CD4-positive, alpha-beta T cell treated with Interferon gamma for 1 hour (primary cell): ENCODE results near the gene SIRPD.
"Not testable (repeated sequence)": the region's sequence is repeated elsewhere in the genome, so short reads cannot be mapped to it uniquely, and the experiment has no call there.

Source experiments
- DNase-seq: peaks from one replicate; pipeline ENCODE4 v3.0.0-alpha.2; 2020

SIRPD gene

GRCh38 chr20:1557605-1558004, at the start of gene SIRPD:
TSS of gene SIRPD (minus strand) at chr20:1557705. CDS start at chr20:1557653, 52 bp downstream.
- DNase-seq: no peak

- no peak for DNase-seq
These were observed 43.2 kb upstream of the SIRPD start for GRCh38 chr20:1600736-1601135.

- DNase-seq: no peak
These were observed 37.8 kb upstream of the SIRPD start for GRCh38 chr20:1595333-1595732.

DNA sequence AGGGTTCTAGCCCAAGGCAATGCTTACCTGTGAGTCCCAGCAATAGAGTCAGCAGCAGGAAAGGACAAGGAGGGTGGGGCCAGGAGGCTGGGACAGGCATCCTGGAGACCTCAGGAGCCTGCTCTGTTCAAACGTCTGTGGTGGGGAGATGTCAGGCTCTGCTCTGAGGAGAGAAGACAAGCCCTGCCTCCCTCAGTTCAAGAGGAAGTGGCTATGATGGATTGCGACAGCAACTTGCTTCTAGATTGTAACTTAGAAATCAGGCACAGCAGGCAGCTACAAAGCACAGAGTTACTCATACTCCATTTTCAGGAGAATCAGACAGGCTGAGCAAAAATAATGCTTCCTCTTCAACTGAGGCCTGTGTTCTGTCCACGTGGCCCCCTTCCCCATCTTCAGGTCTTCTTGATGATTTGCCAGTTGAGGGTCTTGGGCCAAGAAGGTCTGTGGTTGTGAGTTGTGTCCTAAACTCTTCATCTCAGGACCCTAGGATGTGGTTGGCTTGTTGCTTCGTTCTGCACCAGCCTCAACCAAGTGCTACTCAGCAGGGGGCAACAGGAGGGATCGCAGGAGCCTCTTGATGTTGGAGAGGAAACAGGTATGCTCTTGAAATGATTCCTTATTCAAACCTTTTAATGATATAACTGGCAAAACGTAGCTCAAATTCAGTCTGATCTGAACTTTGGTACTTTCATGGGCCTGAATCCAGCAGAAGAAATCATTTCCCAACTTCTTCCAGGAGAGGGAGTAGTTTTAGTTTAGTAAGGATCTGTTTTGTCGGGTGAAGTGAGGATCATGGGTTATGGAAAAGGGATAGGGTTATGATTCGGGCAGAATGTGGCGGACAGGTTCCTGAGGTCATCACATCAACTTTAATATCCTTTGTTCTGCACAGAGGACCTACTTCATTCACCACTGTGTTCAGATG, 31.3 kb upstream of the SIRPD start:
- no peak for DNase-seq

DNA sequence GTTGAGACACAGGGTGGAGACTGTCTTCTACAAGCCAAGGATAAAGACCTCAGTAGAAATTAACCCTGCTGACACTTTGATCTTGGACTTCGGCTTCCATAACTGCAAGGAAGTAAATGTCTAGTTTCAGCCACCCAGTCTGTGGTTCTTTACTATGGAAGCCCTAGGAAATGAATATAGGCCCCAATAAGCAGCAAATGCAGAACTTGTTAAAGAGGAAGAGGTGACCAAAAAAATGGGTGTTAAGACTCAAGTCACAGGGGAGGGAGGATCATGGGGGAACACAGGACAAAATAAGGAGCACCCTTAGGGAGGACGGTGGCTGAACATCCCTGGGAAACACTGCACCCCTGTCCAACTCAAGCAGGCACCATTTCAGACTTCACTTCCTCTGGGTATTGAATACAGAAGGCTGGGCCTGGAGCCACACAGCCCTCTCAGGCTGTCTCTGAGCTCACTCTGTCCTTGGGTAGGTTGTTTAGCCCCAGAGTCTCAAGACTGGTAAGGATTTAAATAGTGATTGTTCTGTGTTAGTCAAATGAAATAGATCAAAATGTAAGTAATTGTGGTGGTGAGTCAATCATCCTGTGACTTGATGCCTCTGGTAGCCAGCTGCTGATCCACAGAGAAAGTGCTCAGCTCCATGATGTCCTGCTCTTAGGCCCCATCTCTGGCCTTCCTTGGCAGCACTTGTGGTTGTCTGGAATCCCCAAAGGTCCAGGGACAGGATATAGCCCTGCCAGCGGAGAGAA, 30.5 kb upstream of the SIRPD start:
- no peak for DNase-seq

DNA sequence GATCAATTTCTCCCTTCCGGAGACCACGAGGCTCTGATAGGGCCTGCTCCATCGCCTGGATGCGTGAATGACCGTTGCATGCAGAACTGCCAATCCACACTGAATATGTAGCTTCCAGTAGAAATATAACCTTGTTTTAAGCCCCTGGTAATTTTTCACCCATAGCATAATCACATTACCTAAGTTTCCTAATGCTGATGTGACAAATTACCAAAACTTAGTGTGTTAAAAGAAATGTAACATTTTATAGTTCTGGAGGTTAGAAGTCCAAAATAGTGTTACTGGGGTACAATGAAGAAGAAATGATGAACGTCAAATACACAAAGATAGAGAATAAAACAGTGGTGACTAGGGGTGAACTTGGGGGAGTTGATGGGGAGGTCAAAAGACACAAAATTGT, 22.0 kb upstream of the SIRPD start:
- no peak for DNase-seq

GRCh38 chr20:1577906-1578305, 20.4 kb upstream of the SIRPD start:
- no peak for DNase-seq

DNA sequence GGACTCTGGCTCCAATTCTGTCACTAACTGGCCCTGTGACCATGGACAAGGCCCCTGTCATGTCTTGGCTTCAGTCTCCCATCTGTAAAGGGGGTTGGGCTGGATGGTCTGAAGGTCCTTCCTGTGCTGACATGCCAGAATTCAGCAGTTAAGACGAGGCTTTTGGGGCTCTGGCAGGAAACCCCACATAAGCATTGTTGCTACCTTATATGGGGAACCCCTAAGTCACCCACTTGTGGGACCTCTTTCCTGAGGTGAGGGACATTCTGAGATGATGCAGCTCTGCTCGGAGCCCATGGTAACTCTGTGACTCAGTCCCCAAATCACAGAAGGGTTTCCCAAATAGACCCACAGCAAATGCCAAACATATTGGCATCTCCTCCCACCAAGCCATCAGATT, 19.8 kb upstream of the SIRPD start:
- DNase-seq: not testable (repeated sequence)

DNA sequence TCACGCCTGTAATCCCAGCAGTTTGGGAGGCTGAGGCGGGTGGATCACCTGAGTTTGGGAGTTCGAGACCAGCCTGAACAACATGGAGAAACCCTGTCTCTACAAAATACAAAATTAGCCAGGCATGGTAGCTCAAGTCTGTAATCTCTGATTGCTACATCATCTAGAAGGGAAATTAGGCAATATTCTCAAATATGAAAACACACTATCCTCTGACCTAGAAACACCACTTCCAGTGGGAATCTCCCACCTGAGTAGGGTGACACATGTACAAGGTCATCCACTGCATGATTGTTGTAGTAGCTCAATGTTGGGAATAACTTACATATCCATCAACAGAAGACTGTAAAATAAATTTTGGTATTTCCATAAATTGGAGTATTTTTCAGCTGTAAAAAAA, 19.1 kb upstream of the SIRPD start:
- no peak for DNase-seq

GRCh38 chr20:1576003-1576402, 18.5 kb upstream of the SIRPD start:
- DNase-seq: not testable (repeated sequence)

DNA sequence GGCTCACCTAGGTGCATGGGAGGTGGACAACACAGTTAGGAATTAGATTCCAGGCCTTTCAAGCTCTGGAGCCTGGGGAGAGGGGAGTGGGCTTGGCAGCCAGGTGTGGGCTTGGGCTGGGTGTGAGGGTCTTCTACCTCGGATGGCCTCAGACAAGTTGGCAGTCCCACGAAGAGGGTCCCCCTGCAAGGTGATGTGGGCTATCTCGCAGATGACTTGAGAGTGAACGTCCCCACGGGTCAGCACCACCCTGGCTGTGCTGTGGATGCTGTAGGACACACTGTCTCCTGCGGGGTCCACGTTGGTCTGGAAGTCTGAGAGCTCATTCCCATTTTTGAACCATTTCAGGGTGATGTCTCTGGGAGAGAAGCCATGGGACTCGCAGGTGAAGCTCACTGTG, 14.1 kb upstream of the SIRPD start:
- DNase-seq: not testable (repeated sequence)

- peak; percentile 54 for DNase-seq
These were observed 11.9 kb upstream of the SIRPD start for GRCh38 chr20:1569415-1569881.

GRCh38 chr20:1568163-1568490, 10.6 kb upstream of the SIRPD start:
- DNase-seq: no peak

GRCh38 chr20:1567392-1568162, 10.1 kb upstream of the SIRPD start:
- no peak for DNase-seq

GRCh38 chr20:1566701-1567100, 9.2 kb upstream of the SIRPD start:
- DNase-seq: no peak

DNA sequence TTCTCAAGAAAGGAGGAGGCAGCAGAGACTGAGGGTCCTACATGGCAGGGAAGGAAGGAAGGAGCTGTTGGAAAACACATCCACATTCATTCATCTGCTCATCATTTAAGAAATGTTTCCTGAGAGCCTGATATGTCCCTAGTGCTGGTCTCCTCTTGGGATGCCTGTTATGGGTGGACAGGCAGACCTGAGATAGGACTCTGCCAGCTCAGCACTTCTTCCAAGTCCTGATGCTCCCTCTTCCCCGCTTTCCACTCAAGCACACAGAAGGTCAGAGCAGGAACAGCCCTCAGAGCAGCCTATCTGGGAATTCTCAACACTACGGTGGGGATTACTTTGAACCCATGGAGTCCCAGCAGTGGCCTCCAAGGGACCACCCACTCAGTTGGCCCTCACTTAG, 8.0 kb upstream of the SIRPD start:
- DNase-seq: no peak

DNA sequence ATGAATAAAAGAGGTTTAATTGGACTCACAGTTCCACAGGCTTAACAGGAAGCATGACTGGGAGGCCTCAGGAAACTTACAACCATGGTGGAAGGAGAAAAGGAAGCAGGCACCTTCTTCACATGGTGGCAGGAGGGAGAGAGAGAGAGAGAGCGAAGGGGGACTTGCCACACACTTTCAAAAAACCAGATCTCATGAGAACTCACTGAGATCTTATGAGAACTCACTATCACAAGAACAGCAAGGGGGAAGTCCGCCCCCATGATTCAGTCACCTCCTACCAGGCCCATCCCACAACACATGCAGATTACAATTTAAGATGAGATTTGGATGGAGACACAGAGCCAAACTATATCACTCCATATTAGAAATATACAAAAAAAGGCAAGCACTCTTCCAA, 6.1 kb upstream of the SIRPD start:
- DNase-seq: no peak

DNA sequence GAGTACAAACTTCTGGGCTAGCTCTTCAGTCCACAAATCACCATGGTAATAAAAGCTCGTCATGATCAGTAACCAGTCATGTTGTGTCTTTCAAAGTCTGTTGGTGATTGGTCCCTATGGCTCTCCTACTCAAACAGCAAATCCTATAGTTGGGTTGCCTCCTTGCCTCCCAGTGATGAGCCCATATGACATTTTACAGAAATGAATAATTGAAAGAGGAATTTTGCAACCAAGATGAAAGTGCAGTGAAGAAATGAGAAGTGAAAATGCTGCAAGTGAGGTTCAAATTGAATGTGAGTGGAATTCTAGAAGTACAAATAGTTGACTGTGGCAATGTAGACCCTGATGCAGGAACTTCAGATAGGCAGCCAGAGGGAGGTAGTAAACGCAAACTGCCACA, 5.1 kb upstream of the SIRPD start:
- no peak for DNase-seq

GRCh38 chr20:1561350-1561749, 3.8 kb upstream of the SIRPD start:
- no peak for DNase-seq

GRCh38 chr20:1555952-1556351, 1.6 kb downstream of the SIRPD start:
- DNase-seq: no peak

DNA sequence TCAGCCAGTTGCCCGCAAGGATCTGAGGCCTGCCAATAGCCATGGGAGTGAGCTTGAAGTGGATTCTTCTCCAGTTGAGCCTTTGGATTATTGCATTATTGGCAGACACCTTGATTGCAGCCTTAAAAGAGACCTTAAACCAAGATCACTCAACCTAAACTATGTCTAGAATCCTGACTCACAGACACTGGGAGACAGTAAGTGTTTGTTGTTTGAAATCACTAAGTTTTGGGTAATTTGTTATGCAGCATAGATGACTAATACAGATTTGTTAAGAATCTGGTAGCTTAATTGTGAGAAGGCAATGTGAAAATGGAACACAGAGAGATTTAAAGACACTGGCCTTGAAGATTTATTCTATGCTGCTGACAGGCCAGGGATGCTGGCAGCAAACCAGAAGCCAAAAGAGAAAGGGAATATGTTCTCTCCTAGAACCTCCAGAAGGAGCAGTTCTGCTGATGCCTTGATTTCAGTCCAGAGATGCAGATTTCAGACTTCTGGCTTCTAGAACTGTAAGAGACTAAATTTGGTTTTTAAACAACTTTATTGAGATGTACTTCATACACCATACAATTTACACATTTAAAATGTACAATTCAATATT, 17.6 kb downstream of the SIRPD start:
- no peak for DNase-seq

DNA sequence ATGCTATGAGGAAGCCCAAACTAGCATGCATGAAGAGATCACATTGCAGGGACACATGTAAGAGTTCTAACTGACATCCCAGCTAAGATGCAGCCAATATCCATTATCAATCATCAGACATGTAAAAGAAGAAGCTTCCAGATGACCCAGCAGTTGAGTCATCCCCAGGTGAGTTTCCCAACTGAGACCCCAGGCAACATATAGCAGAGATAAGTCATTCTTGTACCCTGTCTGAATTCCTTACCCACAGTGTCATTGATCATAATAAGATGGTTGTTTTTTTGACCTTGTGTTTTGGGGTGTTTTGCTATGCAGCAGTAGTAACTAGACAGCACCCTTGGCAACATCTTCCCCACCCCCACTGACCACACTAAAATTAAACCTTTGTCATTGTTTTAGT, 18.9 kb downstream of the SIRPD start:
- no peak for DNase-seq

DNA sequence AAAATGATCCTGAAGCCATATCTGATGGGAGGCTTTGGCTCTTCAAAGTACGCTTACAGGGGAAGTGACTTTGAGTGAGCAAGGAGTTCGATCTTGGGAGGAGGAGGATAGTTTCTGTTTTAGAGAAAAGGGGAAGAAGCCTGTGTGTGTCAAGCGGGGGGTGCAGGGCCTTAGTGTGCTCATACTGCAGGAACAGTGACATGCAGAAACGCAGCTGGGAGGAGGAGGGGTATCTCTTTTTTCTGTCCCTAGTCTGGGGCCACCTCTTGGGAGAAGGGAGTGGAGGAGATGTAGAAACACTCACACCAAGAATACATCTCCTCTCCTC, 19.8 kb downstream of the SIRPD start:
- peak; percentile 59 for DNase-seq
